ENCODE measurements around the gene KIF26A. TPM values are rescaled to one million over a fixed set of nuclear protein-coding genes. Genes with fewer than 3 reads are reported as not detected.

Gene KIF26A
- polyA plus RNA-seq, 1 donor from 2014 or later = 11.2 TPM

DNA sequence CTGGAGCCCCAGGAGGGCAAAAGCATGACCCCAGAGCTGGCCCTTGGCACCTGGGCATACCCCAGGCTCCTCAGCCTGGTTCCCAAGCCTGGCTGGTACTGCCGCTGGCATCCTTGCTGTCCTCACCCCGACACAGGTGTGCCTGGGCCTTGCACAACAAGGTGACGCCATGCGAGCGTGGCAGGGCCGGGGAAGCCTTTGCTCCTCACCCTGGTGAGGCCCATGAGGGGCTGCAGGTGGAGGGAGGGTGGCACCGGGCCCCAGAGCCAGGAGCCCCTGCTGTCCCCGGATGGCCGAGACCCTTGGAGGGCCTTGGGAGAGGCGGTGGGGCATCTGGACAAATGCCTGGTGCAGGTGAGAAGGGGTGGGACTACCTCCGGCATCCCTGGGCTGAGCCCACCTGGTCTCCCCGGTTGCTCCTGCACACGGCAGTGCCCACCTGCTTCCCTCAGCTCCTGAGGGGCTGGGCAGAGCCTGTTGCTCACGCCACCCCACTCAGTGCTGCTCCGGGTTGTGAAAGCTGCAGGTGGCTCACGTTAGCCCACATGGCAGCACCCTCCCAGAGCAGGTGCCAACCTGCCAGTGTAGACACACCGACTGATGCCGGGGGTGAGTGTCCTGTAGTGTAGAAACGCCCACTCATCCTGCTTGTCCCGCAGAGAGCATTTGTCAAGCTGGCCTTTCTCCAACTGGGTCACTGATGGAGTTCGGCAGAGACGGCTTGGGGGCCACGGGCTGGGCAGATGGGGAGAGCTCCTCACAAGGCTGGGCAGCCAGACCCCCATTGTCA, 24.6 kb upstream of the KIF26A start:
- Histone ChIP-seq H3K9ac (ENCODE audit: low read length) (no peak overlapping the region), H3K4me2 (ENCODE audit: low read length) (no peak overlapping the region), H3F3A (ENCODE audit: insufficient read depth, low read length, poor library complexity, severe bottlenecking) (no peaks in the 10 kb centered on the region), H3K36me3 (ENCODE audit: insufficient read depth, low read length) (no peaks in the 10 kb centered on the region), H3K9me3 (ENCODE audit: low read length) (no peaks in the 10 kb centered on the region), H3K27ac (ENCODE audit: low read length) (no peak overlapping the region), H3K9me2 (ENCODE audit: insufficient read depth, low read length) (no peaks in the 10 kb centered on the region), H3K4me3 (ENCODE audit: low read length) (no peak overlapping the region), H3K27me3 (ENCODE audit: insufficient read depth, low read depth, low read length) (peaks cover 42% of the 10 kb centered on the region), H4K20me1 (ENCODE audit: insufficient read depth) (no peaks in the 10 kb centered on the region), H3K79me2 (replicated peaks; ENCODE audit: insufficient read depth, low read length) (no peaks in the 10 kb centered on the region), H2AFZ (ENCODE audit: low read depth, low read length) (no peak overlapping the region)
- TF ChIP-seq, protein P1, sequence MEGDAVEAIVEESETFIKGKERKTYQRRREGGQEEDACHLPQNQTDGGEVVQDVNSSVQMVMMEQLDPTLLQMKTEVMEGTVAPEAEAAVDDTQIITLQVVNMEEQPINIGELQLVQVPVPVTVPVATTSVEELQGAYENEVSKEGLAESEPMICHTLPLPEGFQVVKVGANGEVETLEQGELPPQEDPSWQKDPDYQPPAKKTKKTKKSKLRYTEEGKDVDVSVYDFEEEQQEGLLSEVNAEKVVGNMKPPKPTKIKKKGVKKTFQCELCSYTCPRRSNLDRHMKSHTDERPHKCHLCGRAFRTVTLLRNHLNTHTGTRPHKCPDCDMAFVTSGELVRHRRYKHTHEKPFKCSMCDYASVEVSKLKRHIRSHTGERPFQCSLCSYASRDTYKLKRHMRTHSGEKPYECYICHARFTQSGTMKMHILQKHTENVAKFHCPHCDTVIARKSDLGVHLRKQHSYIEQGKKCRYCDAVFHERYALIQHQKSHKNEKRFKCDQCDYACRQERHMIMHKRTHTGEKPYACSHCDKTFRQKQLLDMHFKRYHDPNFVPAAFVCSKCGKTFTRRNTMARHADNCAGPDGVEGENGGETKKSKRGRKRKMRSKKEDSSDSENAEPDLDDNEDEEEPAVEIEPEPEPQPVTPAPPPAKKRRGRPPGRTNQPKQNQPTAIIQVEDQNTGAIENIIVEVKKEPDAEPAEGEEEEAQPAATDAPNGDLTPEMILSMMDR (IDR thresholded peaks at IDR 0.05; ENCODE audit: poor library complexity, severe bottlenecking) = no peak
- TF ChIP-seq EP300 (conservative IDR thresholded peaks at IDR 0.05; ENCODE audit: poor library complexity, severe bottlenecking) (no peak), SMC3 (conservative IDR thresholded peaks at IDR 0.05; ENCODE audit: poor library complexity) (no peak), RAD21 (conservative IDR thresholded peaks at IDR 0.05) (no peak), EZH2 (IDR thresholded peaks at IDR 0.05; ENCODE audit: borderline replicate concordance, insufficient read depth, low read length, poor library complexity, severe bottlenecking) (no peak), POLR2AphosphoS5 (IDR thresholded peaks at IDR 0.05) (no peak), TAF1 (IDR thresholded peaks at IDR 0.05; ENCODE audit: low read depth) (no peak), MXI1 (conservative IDR thresholded peaks at IDR 0.05; ENCODE audit: poor library complexity, severe bottlenecking) (no peak)
- TF ChIP-seq, protein P2, sequence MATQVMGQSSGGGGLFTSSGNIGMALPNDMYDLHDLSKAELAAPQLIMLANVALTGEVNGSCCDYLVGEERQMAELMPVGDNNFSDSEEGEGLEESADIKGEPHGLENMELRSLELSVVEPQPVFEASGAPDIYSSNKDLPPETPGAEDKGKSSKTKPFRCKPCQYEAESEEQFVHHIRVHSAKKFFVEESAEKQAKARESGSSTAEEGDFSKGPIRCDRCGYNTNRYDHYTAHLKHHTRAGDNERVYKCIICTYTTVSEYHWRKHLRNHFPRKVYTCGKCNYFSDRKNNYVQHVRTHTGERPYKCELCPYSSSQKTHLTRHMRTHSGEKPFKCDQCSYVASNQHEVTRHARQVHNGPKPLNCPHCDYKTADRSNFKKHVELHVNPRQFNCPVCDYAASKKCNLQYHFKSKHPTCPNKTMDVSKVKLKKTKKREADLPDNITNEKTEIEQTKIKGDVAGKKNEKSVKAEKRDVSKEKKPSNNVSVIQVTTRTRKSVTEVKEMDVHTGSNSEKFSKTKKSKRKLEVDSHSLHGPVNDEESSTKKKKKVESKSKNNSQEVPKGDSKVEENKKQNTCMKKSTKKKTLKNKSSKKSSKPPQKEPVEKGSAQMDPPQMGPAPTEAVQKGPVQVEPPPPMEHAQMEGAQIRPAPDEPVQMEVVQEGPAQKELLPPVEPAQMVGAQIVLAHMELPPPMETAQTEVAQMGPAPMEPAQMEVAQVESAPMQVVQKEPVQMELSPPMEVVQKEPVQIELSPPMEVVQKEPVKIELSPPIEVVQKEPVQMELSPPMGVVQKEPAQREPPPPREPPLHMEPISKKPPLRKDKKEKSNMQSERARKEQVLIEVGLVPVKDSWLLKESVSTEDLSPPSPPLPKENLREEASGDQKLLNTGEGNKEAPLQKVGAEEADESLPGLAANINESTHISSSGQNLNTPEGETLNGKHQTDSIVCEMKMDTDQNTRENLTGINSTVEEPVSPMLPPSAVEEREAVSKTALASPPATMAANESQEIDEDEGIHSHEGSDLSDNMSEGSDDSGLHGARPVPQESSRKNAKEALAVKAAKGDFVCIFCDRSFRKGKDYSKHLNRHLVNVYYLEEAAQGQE (IDR thresholded peaks at IDR 0.05; ENCODE audit: borderline replicate concordance) = no peak

DNA sequence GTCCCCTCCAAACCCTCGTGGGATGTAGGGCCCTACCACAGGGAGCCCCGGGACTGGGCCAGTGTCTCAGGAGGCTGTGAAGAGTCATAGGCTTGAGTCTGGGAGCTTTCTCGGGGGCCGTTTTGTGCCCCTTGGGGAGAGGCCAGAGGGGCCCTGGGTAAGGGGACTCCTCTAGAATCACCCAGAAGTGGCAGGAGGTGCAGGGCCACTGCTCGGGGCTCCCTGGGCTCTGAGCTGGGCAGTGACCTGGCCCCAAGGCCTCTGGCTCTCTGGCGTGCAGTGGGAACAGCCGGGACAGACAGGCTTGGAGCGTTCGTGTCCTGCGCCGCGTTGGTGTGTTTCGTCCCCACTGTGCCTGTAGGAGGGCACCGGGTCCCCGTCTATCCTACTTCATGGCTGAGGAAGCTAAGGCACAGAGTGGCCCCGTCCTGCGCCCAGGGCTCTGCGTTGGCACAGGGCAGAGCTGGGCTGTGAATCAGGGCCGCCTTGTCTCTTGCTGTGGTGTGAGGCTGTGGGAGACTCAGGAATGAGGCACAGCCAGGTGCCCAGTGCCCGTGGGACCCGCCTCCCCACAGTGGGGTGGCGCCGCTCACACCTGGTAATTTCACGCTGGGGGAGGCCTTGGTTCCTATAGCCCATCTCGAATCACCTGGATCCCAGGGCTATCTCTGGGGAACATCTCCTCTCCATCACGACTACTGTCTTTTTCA, 23.8 kb upstream of the KIF26A start:
- Histone ChIP-seq H3K79me2 (replicated peaks; ENCODE audit: insufficient read depth, low read length) (no peaks in the 10 kb centered on the region), H3K9me2 (ENCODE audit: insufficient read depth, low read length) (no peaks in the 10 kb centered on the region), H4K20me1 (ENCODE audit: insufficient read depth) (no peaks in the 10 kb centered on the region), H3K36me3 (ENCODE audit: insufficient read depth, low read length) (no peaks in the 10 kb centered on the region), H2AFZ (ENCODE audit: low read depth, low read length) (no peak overlapping the region), H3K9me3 (ENCODE audit: low read length) (no peaks in the 10 kb centered on the region), H3K4me2 (ENCODE audit: low read length) (no peak overlapping the region), H3K4me3 (ENCODE audit: low read length) (no peak overlapping the region), H3K27ac (ENCODE audit: low read length) (no peak overlapping the region), H3K27me3 (ENCODE audit: insufficient read depth, low read depth, low read length) (peaks cover 50% of the 10 kb centered on the region), H3K9ac (ENCODE audit: low read length) (no peak overlapping the region), H3F3A (ENCODE audit: insufficient read depth, low read length, poor library complexity, severe bottlenecking) (no peaks in the 10 kb centered on the region)
- TF ChIP-seq EZH2 (IDR thresholded peaks at IDR 0.05; ENCODE audit: borderline replicate concordance, insufficient read depth, low read length, poor library complexity, severe bottlenecking) = no peak
- no peak for TF ChIP-seq MXI1 (conservative IDR thresholded peaks at IDR 0.05; ENCODE audit: poor library complexity, severe bottlenecking)
- TF ChIP-seq POLR2AphosphoS5 (IDR thresholded peaks at IDR 0.05) = no peak
- TF ChIP-seq RAD21 (conservative IDR thresholded peaks at IDR 0.05) = no peak
- TF ChIP-seq SMC3 (conservative IDR thresholded peaks at IDR 0.05; ENCODE audit: poor library complexity) = no peak
- no peak for TF ChIP-seq EP300 (conservative IDR thresholded peaks at IDR 0.05; ENCODE audit: poor library complexity, severe bottlenecking)
- no peak for TF ChIP-seq TAF1 (IDR thresholded peaks at IDR 0.05; ENCODE audit: low read depth)
- TF ChIP-seq, protein P1 (IDR thresholded peaks at IDR 0.05; ENCODE audit: poor library complexity, severe bottlenecking) = no peak
- TF ChIP-seq, protein P2 (IDR thresholded peaks at IDR 0.05; ENCODE audit: borderline replicate concordance) = no peak
